Measurements from ENCODE around the gene ADGRF1. TPM values are rescaled to one million over a fixed set of nuclear protein-coding genes. Genes with fewer than 3 reads are reported as not detected.

The ADGRF1 gene
- total and polyA plus RNA-seq, 11 donors, result 0.23 TPM; not detected in 10

DNA sequence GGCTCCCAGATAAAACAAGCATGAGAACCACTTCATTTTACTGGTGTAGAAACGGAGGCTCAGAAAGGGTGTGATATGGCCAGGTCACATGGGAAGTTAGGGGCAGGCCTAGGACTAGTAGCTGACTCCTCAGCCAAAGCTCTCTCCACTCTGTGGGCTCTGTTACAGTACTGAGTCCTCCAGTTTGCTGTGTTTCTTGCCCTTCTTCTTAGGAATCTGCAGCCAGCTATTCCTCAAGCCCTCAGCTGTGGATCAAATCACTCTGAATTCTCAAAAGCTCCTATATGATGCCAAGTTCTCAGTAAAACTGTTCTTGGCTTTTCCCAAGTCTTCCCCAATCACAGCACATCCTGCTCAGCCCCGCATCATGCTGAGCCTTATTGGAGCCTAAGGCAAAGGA lies 42.5 kb upstream of the ADGRF1 start:
- Histone ChIP-seq H3K27me3 (no peaks in the 10 kb centered on the region), H3K36me3 (no peaks in the 10 kb centered on the region), H3K4me3 (no peak overlapping the region), H3K27ac (peak overlapping the region in 3 of 12 donors; percentile 17 to 66 (median 48)), H3K4me1 (peaks cover 0 to 23% (median 18%) of the 10 kb centered on the region in 12 donors), H3K9me3 (no peaks in the 10 kb centered on the region)
- DNase-seq (no peak), ATAC-seq (peak in 2 of 4 donors; percentile 21 to 28)
- WGBS, 4 donors, result 59 to 66% (median 63%) methylated on average over 2 of the region's 2 CpGs
- TF ChIP-seq POLR2A (IDR thresholded peaks at IDR 0.05), result no peak
- TF ChIP-seq, protein P1, sequence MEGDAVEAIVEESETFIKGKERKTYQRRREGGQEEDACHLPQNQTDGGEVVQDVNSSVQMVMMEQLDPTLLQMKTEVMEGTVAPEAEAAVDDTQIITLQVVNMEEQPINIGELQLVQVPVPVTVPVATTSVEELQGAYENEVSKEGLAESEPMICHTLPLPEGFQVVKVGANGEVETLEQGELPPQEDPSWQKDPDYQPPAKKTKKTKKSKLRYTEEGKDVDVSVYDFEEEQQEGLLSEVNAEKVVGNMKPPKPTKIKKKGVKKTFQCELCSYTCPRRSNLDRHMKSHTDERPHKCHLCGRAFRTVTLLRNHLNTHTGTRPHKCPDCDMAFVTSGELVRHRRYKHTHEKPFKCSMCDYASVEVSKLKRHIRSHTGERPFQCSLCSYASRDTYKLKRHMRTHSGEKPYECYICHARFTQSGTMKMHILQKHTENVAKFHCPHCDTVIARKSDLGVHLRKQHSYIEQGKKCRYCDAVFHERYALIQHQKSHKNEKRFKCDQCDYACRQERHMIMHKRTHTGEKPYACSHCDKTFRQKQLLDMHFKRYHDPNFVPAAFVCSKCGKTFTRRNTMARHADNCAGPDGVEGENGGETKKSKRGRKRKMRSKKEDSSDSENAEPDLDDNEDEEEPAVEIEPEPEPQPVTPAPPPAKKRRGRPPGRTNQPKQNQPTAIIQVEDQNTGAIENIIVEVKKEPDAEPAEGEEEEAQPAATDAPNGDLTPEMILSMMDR (IDR thresholded peaks at IDR 0.05), result no peak
- intact Hi-C loops (cut with DNase I), result no loop called here

DNA sequence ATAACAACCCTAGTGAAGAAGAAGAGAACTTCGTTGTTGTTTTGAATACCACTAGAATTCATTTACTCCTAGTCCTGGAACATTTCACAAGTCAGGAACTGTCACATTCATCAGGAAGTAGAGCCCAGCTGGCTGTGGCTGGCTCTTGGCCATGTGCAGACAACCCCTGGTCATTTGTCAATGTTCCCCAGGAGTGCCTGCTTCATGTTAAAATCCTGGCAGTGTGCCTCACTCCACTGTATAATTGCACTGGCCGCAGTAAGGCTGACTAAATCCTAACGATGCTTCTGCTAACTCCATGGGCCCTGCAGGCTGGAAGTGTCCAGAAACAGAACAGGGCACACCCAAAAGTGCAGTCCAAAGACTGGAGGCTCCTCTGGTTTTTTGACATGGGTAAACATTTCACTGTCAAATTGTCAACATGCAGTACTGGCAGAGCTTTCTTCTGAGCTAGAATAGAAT lies 41.5 kb upstream of the ADGRF1 start:
- DNase-seq (peak; percentile 88 to 95 (median 93)), ATAC-seq (peak; percentile 96 to 99 (median 98))
- TF ChIP-seq POLR2A (IDR thresholded peaks at IDR 0.05), result no peak
- TF ChIP-seq, protein P1 (IDR thresholded peaks at IDR 0.05), result no peak
- no peaks in the 10 kb centered on the region for H3K36me3 ChIP-seq
- intact Hi-C loops (cut with DNase I), result no loop called here
- no peak overlapping the region for H3K4me3 ChIP-seq
- H3K27ac ChIP-seq, result peak overlapping the region in 11 of 12 donors; percentile 1 to 66 (median 31)
- 0 to 6% (median 1%) methylated on average over 3 of the region's 3 CpGs for WGBS, 4 donors
- peaks cover 0 to 7% (median 0%) of the 10 kb centered on the region in 9 donors for H3K27me3 ChIP-seq
- peaks cover 0 to 23% (median 18%) of the 10 kb centered on the region in 12 donors for H3K4me1 ChIP-seq
- no peaks in the 10 kb centered on the region for H3K9me3 ChIP-seq

DNA sequence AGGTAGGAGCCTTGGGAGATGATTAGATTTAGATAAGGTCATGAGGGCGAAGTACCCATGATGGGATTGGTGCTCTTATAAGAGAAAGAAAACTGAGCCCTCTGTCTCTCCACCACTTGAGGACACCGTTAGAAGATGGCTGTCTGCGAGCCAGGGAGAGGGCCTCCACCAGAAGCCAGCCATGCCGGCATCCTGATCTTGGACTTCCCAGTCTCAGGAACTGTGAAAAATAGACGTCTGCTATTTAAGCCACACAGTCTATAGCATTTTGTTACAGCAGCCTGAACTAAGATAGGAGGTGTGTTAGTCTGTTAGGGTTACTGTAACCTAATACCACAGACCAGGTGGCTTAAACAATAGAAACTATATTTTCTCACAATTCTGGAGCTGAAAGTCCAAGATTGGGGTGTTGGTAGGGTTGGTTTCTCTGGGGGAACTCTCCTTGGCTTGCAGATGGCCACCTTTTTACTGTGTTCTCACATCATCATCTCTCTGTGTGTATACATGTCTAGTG lies 38.0 kb upstream of the ADGRF1 start:
- no peak for TF ChIP-seq POLR2A (IDR thresholded peaks at IDR 0.05)
- TF ChIP-seq, protein P1 (IDR thresholded peaks at IDR 0.05), result no peak
- H3K27ac ChIP-seq, result no peak overlapping the region
- no peak overlapping the region for H3K4me3 ChIP-seq
- DNase-seq (no peak), ATAC-seq (no peak)
- H3K9me3 ChIP-seq, result no peaks in the 10 kb centered on the region
- 95 to 97% (median 96%) methylated on average over 5 of the region's 5 CpGs for WGBS, 4 donors
- H3K27me3 ChIP-seq, result peaks cover 0 to 9% (median 0%) of the 10 kb centered on the region in 9 donors
- no peaks in the 10 kb centered on the region for H3K36me3 ChIP-seq
- peaks cover 0 to 46% (median 21%) of the 10 kb centered on the region in 12 donors for H3K4me1 ChIP-seq
- intact Hi-C loops (cut with DNase I), result no loop called here

DNA sequence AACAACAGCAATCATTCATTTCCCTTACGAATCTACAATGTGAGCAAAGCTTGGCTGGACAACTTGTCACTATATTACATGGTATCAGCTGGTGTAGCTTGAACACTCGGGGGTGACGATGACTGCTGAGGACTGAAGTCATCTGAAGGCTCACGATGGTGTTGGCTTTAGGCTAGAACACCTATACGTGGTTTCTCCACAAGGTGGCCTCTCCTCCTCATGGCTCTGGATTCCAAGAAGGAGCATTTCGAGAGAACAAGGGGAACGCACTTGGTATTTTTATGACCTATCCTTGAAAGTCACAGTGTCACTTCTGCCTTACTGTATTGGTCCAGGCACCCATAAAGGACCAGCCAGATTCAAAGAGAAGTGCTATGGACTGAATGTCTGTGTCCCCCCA lies 37.5 kb upstream of the ADGRF1 start:
- DNase-seq, result no peak
- peaks cover 0 to 44% (median 19%) of the 10 kb centered on the region in 12 donors for H3K4me1 ChIP-seq
- peaks cover 0 to 9% (median 0%) of the 10 kb centered on the region in 9 donors for H3K27me3 ChIP-seq
- WGBS, 4 donors, result 77 to 87% (median 84%) methylated on average over 7 of the region's 7 CpGs
- no peak for TF ChIP-seq POLR2A (IDR thresholded peaks at IDR 0.05)
- TF ChIP-seq, protein P1 (IDR thresholded peaks at IDR 0.05), result peak in 1 of 12 donors; percentile 4
- intact Hi-C loops (cut with DNase I), result loop anchor here in 1 of 10 donors (5.0 kb wide), 1 partner anchor 168 kb away; no protein-coding TSS in a partner anchor
- no peak for ATAC-seq
- no peaks in the 10 kb centered on the region for H3K9me3 ChIP-seq
- no peak overlapping the region for H3K4me3 ChIP-seq
- no peak overlapping the region for H3K27ac ChIP-seq
- H3K36me3 ChIP-seq, result no peaks in the 10 kb centered on the region
